ENCODE measurements around the gene CRYL1.

DNA sequence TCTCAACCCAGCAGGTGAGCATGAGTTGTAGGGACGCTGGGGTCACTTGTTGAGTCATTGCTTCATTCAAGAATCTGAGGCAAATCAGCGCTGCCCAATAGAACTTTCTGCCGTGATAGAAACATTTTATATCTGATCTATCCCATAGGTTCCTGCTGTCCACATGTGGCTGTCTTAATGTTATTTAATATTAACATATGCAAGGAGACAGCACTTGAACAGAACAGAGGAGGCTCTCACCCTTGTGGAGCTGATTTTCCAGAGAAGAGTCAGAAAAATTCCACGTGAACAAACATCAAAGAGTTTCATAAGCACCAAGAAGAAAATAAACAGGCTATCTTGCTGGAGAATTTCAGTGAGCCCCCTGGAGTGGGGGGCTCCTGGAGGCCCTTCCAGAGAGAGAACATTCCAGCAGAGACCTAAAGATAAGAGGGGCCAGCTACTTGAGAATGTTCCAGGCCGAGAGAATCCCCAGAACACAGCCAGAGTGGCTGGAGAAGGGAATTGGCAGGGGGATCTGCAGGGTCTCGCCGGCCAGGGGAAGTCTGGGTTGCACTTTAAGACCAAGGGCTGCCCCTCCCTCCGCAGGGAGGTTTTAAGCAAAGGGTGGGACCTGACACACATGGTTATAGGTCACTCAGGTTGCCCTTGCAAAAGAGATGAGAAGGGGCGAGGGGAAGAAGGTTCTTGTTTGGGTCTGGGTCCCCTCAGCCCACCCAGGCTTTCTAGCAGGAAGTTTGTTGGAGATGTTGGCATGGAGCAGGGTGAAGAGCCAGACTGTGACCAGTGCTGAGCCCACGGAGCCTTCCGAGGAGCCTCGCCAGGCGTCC is 135.7 kb downstream of the CRYL1 start:
- TF ChIP-seq POLR2AphosphoS5 (IDR thresholded peaks at IDR 0.05; ENCODE audit: low read depth, low read length) (no peak), POLR2A (IDR thresholded peaks at IDR 0.05; ENCODE audit: low read depth, low read length) (no peak), TAF1 (IDR thresholded peaks at IDR 0.05; ENCODE audit: low read depth, low read length) (no peak)
